ENCODE data around the gene MAST4.

The MAST4 gene

GRCh38 chr5:67015541-67016191, 419.5 kb downstream of the MAST4 start (continued):
- TF ChIP-seq INSM2 (tag by site-specific recombination; IDR thresholded peaks at IDR 0.05): peak; percentile 97
- no peak for TF ChIP-seq ZNF416 (tag by site-specific recombination; IDR thresholded peaks at IDR 0.05)
- TF ChIP-seq ZNF548 (tag by site-specific recombination; IDR thresholded peaks at IDR 0.05): no peak
- TF ChIP-seq, protein P1, sequence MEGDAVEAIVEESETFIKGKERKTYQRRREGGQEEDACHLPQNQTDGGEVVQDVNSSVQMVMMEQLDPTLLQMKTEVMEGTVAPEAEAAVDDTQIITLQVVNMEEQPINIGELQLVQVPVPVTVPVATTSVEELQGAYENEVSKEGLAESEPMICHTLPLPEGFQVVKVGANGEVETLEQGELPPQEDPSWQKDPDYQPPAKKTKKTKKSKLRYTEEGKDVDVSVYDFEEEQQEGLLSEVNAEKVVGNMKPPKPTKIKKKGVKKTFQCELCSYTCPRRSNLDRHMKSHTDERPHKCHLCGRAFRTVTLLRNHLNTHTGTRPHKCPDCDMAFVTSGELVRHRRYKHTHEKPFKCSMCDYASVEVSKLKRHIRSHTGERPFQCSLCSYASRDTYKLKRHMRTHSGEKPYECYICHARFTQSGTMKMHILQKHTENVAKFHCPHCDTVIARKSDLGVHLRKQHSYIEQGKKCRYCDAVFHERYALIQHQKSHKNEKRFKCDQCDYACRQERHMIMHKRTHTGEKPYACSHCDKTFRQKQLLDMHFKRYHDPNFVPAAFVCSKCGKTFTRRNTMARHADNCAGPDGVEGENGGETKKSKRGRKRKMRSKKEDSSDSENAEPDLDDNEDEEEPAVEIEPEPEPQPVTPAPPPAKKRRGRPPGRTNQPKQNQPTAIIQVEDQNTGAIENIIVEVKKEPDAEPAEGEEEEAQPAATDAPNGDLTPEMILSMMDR (tag by site-specific recombination; IDR thresholded peaks at IDR 0.05): no peak
- no peak for TF ChIP-seq ZNF560 (tag by site-specific recombination; IDR thresholded peaks at IDR 0.05; ENCODE audit: borderline replicate concordance)
- no peak for TF ChIP-seq ZNF423 (tag by site-specific recombination; IDR thresholded peaks at IDR 0.05)
- TF ChIP-seq, protein P2, sequence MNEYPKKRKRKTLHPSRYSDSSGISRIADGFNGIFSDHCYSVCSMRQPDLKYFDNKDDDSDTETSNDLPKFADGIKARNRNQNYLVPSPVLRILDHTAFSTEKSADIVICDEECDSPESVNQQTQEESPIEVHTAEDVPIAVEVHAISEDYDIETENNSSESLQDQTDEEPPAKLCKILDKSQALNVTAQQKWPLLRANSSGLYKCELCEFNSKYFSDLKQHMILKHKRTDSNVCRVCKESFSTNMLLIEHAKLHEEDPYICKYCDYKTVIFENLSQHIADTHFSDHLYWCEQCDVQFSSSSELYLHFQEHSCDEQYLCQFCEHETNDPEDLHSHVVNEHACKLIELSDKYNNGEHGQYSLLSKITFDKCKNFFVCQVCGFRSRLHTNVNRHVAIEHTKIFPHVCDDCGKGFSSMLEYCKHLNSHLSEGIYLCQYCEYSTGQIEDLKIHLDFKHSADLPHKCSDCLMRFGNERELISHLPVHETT (tag by site-specific recombination; IDR thresholded peaks at IDR 0.05): peak; percentile 94
- peak; percentile 33; the same call in 1 of the 2 replicates for TF ChIP-seq ZNF610 (tag by site-specific recombination; IDR thresholded peaks at IDR 0.05; ENCODE audit: borderline replicate concordance)
- no peak for TF ChIP-seq ZNF133 (tag by site-specific recombination; IDR thresholded peaks at IDR 0.05)
- no peak for TF ChIP-seq YY2 (tag by site-specific recombination; IDR thresholded peaks at IDR 0.05)
- TF ChIP-seq, protein P3, sequence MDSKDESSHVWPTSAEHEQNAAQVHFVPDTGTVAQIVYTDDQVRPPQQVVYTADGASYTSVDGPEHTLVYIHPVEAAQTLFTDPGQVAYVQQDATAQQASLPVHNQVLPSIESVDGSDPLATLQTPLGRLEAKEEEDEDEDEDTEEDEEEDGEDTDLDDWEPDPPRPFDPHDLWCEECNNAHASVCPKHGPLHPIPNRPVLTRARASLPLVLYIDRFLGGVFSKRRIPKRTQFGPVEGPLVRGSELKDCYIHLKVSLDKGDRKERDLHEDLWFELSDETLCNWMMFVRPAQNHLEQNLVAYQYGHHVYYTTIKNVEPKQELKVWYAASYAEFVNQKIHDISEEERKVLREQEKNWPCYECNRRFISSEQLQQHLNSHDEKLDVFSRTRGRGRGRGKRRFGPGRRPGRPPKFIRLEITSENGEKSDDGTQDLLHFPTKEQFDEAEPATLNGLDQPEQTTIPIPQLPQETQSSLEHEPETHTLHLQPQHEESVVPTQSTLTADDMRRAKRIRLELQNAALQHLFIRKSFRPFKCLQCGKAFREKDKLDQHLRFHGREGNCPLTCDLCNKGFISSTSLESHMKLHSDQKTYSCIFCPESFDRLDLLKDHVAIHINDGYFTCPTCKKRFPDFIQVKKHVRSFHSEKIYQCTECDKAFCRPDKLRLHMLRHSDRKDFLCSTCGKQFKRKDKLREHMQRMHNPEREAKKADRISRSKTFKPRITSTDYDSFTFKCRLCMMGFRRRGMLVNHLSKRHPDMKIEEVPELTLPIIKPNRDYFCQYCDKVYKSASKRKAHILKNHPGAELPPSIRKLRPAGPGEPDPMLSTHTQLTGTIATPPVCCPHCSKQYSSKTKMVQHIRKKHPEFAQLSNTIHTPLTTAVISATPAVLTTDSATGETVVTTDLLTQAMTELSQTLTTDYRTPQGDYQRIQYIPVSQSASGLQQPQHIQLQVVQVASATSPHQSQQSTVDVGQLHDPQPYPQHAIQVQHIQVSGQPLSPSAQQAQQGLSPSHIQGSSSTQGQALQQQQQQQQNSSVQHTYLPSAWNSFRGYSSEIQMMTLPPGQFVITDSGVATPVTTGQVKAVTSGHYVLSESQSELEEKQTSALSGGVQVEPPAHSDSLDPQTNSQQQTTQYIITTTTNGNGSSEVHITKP (tag by site-specific recombination; IDR thresholded peaks at IDR 0.05): peak; percentile 79
- TF ChIP-seq ZNF514 (tag by site-specific recombination; IDR thresholded peaks at IDR 0.05): no peak
- TF ChIP-seq ZNF19 (tag by site-specific recombination; IDR thresholded peaks at IDR 0.05; ENCODE audit: low read depth): no peak
- peak; percentile 69; the same call in 1 of the 2 replicates for TF ChIP-seq ZNF518A (tag by site-specific recombination; conservative IDR thresholded peaks at IDR 0.05; ENCODE audit: low read depth)
- TF ChIP-seq ZNF76 (tag by site-specific recombination; IDR thresholded peaks at IDR 0.05; ENCODE audit: borderline replicate concordance, low read depth): peak; percentile 46; the same call in 1 of the 2 replicates
- no peak for TF ChIP-seq ZNF785 (tag by site-specific recombination; IDR thresholded peaks at IDR 0.05)
- no peak for TF ChIP-seq ZBTB7A (tag by site-specific recombination; IDR thresholded peaks at IDR 0.05; ENCODE audit: low read depth)
- TF ChIP-seq ZNF23 (tag by site-specific recombination; IDR thresholded peaks at IDR 0.05; ENCODE audit: borderline replicate concordance): no peak
- TF ChIP-seq, protein P4, sequence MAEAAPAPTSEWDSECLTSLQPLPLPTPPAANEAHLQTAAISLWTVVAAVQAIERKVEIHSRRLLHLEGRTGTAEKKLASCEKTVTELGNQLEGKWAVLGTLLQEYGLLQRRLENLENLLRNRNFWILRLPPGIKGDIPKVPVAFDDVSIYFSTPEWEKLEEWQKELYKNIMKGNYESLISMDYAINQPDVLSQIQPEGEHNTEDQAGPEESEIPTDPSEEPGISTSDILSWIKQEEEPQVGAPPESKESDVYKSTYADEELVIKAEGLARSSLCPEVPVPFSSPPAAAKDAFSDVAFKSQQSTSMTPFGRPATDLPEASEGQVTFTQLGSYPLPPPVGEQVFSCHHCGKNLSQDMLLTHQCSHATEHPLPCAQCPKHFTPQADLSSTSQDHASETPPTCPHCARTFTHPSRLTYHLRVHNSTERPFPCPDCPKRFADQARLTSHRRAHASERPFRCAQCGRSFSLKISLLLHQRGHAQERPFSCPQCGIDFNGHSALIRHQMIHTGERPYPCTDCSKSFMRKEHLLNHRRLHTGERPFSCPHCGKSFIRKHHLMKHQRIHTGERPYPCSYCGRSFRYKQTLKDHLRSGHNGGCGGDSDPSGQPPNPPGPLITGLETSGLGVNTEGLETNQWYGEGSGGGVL (tag by site-specific recombination; IDR thresholded peaks at IDR 0.05): peak; percentile 59
- peak; percentile 42 for TF ChIP-seq ZBTB8A (tag by site-specific recombination; IDR thresholded peaks at IDR 0.05)
- TF ChIP-seq GFI1B (tag by site-specific recombination; IDR thresholded peaks at IDR 0.05): peak; percentile 52
- TF ChIP-seq SCRT2 (tag by site-specific recombination; IDR thresholded peaks at IDR 0.05): peak; percentile 61; the same call in 1 of the 2 replicates
- TF ChIP-seq ZNF175 (tag by site-specific recombination; IDR thresholded peaks at IDR 0.05): no peak
- TF ChIP-seq ZBTB17 (tag by site-specific recombination; IDR thresholded peaks at IDR 0.05): peak; percentile 92
